ENCODE results near the gene TGFBI.

DNA sequence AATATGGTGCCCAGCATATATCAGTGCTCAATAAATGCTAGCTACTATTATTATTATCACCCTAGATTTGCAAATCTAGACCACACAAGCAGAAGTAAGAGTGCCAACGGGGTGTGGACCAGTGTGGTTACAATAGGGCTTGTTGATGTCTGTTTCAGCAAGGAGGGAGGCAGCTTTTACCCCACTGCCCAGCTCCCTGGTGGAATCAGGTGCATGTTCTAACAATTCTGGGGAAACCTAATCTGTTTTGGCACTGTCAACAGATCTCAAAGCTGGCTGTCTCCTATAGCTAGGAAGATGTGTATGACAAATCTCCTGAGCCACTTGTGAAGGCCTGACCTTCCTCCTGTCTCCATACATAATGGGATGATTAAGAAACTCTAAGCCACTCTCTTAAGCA is 5.7 kb downstream of the TGFBI start:
- TF ChIP-seq CTCF (IDR thresholded peaks at IDR 0.05; ENCODE audit: low read depth, low read length) = no peak
- TF ChIP-seq EZH2phosphoT487 (IDR thresholded peaks at IDR 0.05; ENCODE audit: low read depth) = no peak
